GM12873 (cell line): Measurements from ENCODE around the gene GADD45B.

ENCODE experiments used
- TF ChIP-seq, protein P1 (sequence below): IDR thresholded peaks from 2 replicates; pipeline ENCODE4 v1.5.1; 2012; ENCODE audit warnings: low read depth, mild to moderate bottlenecking, moderate library complexity, low read length, control low read depth; ENCODE audit not compliant: insufficient read depth; ENCODE audit errors: missing control alignments

Gene GADD45B

GRCh38 chr19:2455851-2456570 lies 19.9 kb upstream of the GADD45B start:
- TF ChIP-seq, protein P1, sequence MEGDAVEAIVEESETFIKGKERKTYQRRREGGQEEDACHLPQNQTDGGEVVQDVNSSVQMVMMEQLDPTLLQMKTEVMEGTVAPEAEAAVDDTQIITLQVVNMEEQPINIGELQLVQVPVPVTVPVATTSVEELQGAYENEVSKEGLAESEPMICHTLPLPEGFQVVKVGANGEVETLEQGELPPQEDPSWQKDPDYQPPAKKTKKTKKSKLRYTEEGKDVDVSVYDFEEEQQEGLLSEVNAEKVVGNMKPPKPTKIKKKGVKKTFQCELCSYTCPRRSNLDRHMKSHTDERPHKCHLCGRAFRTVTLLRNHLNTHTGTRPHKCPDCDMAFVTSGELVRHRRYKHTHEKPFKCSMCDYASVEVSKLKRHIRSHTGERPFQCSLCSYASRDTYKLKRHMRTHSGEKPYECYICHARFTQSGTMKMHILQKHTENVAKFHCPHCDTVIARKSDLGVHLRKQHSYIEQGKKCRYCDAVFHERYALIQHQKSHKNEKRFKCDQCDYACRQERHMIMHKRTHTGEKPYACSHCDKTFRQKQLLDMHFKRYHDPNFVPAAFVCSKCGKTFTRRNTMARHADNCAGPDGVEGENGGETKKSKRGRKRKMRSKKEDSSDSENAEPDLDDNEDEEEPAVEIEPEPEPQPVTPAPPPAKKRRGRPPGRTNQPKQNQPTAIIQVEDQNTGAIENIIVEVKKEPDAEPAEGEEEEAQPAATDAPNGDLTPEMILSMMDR = no peak

GRCh38 chr19:2457394-2458037 lies 18.4 kb upstream of the GADD45B start:
- TF ChIP-seq, protein P1 = no peak

DNA sequence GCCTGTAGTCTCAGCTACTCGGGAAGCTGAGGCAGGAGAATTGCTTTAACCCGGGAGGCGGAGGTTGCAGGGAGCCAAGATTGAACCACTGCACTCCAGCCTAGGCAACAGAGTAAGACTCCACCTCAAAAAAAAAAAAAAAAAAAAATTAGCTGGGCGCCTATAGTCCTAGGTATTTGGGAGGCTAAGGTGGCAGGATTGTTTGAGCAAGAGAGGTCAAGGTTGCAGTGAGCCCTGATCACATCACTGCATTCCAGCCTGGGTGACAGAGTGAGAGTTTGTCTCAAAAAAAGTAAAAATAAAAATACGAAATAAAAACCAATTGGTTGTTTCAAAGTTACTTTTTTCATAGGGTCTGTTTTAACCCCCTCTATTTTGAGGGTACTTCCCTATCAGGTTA lies 17.9 kb upstream of the GADD45B start:
- TF ChIP-seq, protein P1 = no peak

DNA sequence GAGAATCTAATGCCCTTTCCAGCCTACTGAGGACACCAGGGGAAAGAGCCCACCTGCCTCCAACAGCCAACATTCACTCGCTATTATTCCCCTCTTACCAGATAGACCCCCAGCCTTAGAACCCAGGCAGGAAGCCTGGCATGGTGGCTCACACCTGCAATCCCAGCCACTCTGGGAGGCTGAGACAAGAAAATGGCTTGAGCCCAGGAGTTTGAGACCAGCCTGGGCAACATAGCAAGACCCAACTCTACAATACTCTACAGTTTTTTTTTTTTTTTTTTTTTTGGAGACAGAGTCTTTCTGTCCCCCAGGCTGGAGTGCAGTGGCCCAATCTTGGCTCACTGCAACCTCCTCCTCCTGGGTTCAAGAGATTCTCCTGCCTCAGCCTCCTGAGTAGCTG lies 15.7 kb upstream of the GADD45B start:
- TF ChIP-seq, protein P1 = no peak

GRCh38 chr19:2461751-2462634 lies 13.9 kb upstream of the GADD45B start:
- TF ChIP-seq, protein P1 = peak; percentile 38

GRCh38 chr19:2462635-2463421 lies 13.1 kb upstream of the GADD45B start:
- TF ChIP-seq, protein P1 = no peak
